Epithelial cell of proximal tubule (primary cell): ENCODE data around the gene DENND1A. TPM values are rescaled to one million over a fixed set of nuclear protein-coding genes. Genes with fewer than 3 reads are reported as not detected.

ENCODE experiments used
- DNase-seq: peaks from one replicate; pipeline ENCODE4 v3.0.0-alpha.2; 2011; ENCODE audit warnings: low read depth
- H3K4me3 ChIP-seq: 2 replicates; pipeline ENCODE4 v1.5.1; 2011; ENCODE audit warnings: low read depth, mild to moderate bottlenecking, low read length
- CTCF ChIP-seq: conservative IDR thresholded peaks from 2 replicates; pipeline ENCODE4 v1.5.1; 2012; ENCODE audit warnings: low read depth, mild to moderate bottlenecking, low read length
- total RNA-seq: library from RNA; depleted of rRNA; stranded (reverse); fragments of >200 nt; gene quantifications from 2 replicates; pipeline ENCODE4 v1.2.3, GENCODE V29; 2015

The DENND1A gene
- total RNA-seq, 1 donor from 2014 or later: 26.6 TPM

DNA sequence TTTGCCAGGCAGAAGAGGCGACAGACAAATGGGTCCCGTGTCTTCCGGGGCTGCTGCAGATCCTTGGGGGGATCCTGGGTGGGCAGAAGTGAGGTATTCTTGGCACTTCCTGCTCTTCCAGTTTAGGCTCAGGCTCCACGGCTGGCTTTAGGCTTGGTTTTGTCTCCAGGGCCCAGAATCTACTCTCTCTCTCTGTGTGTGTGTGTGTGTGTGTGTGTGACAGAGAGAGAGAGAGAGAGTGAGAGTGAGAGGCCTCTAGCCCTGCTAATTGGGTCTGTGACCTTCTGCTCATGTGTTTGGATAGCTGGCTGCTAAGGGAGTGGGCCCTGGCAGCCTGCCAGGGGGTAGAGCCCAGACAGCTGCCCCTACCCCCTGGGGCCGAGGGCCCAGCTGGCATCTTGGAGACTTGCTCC, 534.6 kb downstream of the DENND1A start:
- no peak for DNase-seq
- TF ChIP-seq CTCF: no peak
- no peak overlapping the region for H3K4me3 ChIP-seq

- no peak for TF ChIP-seq CTCF
- no peak overlapping the region for H3K4me3 ChIP-seq
- DNase-seq: no peak
Observed at GRCh38 chr9:123394291-123395235, 535.4 kb downstream of the DENND1A start.

DNA sequence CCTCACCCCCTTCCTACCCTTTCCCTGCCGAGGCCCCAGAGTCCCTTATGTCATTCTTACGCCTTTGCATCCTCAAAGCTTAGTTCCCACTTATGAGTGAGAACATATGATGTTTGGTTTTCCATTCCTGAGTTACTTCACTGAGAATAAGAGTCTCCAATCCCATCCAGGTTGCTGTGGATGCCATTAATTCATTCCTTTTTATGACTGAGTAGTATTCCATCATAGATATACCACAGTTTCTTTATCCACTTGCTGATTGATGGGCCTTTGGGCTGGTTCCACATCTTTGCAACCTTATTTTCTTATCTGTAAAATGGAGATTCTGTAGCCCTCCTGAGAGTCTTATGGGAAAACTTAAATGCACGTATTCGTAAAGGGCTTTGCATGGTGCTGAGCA, 537.1 kb downstream of the DENND1A start:
- TF ChIP-seq CTCF: no peak
- H3K4me3 ChIP-seq: no peak overlapping the region
- DNase-seq: no peak

DNA sequence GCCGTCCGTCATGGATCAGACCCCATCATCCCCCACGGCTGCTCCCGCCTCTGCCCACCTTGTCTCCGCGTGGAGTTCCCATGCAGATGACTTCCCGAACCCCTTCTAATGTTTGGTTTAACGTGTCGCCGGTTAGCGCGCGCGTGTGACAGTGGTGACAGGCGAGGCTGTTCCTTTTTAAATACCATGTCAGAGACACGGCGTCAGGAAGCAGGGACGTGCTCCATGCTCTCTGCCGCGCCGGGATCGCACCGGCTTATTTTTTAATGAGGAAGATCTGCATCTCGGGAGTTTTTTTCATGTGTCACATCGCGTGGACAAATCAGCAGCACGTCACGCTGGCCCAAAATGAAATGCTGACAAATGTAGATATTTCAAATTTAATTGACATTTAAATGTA, 538.0 kb downstream of the DENND1A start:
- TF ChIP-seq CTCF: no peak

DNA sequence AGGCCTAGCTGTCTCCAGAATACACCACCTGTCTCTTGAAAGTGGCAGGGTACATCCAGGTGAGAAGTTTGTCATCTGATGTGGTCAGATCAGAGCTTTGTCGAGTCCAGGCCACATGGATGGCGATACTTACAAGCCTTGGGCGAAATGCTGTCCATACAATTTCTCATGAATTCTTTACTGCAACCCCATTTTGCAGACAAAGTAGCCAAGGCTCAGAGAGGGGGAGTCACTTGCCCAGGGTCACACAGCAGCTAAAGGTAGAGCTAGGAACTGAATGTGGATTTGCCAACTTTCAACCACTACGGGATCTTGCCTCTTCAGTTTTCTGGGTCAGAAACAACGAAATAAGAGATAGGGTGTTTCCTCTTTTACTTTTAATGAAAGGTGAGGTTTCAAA, 538.7 kb downstream of the DENND1A start:
- H3K4me3 ChIP-seq: no peak overlapping the region
- no peak for DNase-seq
- no peak for TF ChIP-seq CTCF

More for the DNA sequence above, 538.0 kb downstream of the DENND1A start:
- no peak for DNase-seq
- H3K4me3 ChIP-seq: no peak overlapping the region

- no peak for TF ChIP-seq CTCF
- no peak overlapping the region for H3K4me3 ChIP-seq
- no peak for DNase-seq
Observed at GRCh38 chr9:123390337-123391135, 539.4 kb downstream of the DENND1A start.
